ENCODE measurements around the gene THSD4. TPM values are rescaled to one million over a fixed set of nuclear protein-coding genes. Genes with fewer than 3 reads are reported as not detected.

THSD4 gene
- total RNA-seq, 1 experiment from 2014 or later = 29.0 TPM

DNA sequence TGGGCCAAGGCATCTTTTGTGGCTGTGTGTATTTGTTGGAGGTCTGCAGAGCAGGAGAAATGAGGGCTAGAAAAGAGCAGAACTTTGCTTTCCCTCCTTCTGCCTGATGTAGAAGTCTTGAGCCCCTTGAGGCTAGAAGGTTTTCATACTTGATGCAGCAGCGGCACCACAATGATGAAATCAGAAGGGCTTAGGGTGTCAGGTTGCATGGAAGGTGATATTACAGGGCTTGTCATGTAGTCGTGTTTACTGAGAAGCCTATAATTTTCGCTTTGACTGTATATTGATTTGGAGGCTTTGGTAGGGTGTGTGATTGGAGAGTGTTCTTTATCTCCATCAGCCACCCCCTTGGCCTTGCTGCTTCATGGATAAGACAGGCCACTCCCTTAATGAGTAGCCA is 339.8 kb downstream of the THSD4 start:
- Histone ChIP-seq H3F3A (ENCODE audit: low read length, unreplicated experiment) (no peaks in the 10 kb centered on the region), H4K20me1 (ENCODE audit: low read length) (no peaks in the 10 kb centered on the region), H2AFZ (ENCODE audit: low read length) (no peak overlapping the region), H3K9me3 (ENCODE audit: low read length) (no peaks in the 10 kb centered on the region), H3K4me1 (ENCODE audit: insufficient read depth, low read length) (peaks cover 16% of the 10 kb centered on the region), H3K36me3 (ENCODE audit: low read depth, low read length) (no peaks in the 10 kb centered on the region), H3K27ac (ENCODE audit: low read length) (no peak overlapping the region), H3K27me3 (ENCODE audit: low read length) (no peaks in the 10 kb centered on the region), H3K9ac (ENCODE audit: low read length) (no peak overlapping the region), H3K4me2 (ENCODE audit: low read length) (no peak overlapping the region), H3K79me2 (ENCODE audit: low read length) (no peaks in the 10 kb centered on the region), H3K9me2 (replicated peaks; ENCODE audit: low read length) (no peaks in the 10 kb centered on the region), H3K4me3 (ENCODE audit: low read length) (no peak overlapping the region)
- DNase-seq (peak; percentile 26), ATAC-seq (no peak; the same call in 1 of the 2 replicates)
- CTCF ChIA-PET = no interaction called here
- BruUV-seq (replicated peaks) = no TSS peak
- no peak for TF ChIP-seq EZH2 (IDR thresholded peaks at IDR 0.05; ENCODE audit: low read length, unreplicated experiment)
- no peak for TF ChIP-seq EZH2phosphoT487 (IDR thresholded peaks at IDR 0.05; ENCODE audit: borderline replicate concordance, low read length)
- TF ChIP-seq, protein P1, sequence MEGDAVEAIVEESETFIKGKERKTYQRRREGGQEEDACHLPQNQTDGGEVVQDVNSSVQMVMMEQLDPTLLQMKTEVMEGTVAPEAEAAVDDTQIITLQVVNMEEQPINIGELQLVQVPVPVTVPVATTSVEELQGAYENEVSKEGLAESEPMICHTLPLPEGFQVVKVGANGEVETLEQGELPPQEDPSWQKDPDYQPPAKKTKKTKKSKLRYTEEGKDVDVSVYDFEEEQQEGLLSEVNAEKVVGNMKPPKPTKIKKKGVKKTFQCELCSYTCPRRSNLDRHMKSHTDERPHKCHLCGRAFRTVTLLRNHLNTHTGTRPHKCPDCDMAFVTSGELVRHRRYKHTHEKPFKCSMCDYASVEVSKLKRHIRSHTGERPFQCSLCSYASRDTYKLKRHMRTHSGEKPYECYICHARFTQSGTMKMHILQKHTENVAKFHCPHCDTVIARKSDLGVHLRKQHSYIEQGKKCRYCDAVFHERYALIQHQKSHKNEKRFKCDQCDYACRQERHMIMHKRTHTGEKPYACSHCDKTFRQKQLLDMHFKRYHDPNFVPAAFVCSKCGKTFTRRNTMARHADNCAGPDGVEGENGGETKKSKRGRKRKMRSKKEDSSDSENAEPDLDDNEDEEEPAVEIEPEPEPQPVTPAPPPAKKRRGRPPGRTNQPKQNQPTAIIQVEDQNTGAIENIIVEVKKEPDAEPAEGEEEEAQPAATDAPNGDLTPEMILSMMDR (conservative IDR thresholded peaks at IDR 0.05; ENCODE audit: low read depth, low read length) = no peak
- POLR2A ChIA-PET (ENCODE audit: unreplicated experiment) = no interaction called here
- intact Hi-C loops (cut with micrococcal nuclease) = no loop called here

DNA sequence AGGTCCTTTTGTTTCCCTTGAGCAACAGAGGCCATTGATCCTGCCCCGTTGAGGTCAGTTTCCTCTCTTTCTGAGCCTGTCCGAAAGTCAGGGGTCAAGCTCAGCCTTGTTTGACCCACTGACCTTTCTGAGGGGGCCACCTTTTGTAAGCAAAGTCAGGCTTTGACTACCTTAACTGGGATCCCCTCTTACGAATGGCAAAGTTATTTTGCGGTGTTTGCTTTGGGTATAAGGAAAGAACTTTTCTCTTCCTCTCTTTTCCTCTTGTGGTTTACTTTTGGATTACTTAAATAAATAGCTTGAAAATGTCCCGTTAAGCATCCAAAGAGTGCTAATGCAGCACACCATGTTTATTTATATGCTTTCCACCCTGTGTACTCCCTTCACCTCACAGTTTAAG is 340.6 kb downstream of the THSD4 start:
- POLR2A ChIA-PET (ENCODE audit: unreplicated experiment) = no interaction called here
- no peak overlapping the region for H3K27ac ChIP-seq (ENCODE audit: low read length)
- no TSS peak for BruUV-seq (replicated peaks)

DNA sequence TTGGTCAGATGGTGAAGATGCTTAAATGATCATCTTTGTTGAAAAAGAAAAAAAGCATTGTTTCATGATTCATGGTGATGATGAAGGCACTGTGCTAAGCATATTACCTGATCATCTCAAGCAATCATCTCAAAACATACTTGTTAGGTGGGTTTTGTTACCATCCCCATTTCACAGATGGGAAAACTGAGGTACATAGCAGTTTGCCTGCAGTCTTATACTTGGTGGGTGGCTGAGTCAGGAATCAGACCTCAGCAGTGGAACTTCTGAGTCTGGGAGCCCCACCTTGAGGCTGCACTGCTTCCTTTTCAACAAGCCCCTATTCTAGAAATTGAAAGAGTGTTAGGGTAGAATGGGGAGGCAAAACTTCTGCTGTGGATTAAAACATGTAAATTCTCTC is 341.1 kb downstream of the THSD4 start:
- Histone ChIP-seq H3K9ac (ENCODE audit: low read length) (no peak overlapping the region), H3K9me3 (ENCODE audit: low read length) (no peaks in the 10 kb centered on the region), H3K9me2 (replicated peaks; ENCODE audit: low read length) (no peaks in the 10 kb centered on the region), H4K20me1 (ENCODE audit: low read length) (no peaks in the 10 kb centered on the region), H2AFZ (ENCODE audit: low read length) (no peak overlapping the region), H3K27me3 (ENCODE audit: low read length) (no peaks in the 10 kb centered on the region), H3K4me1 (ENCODE audit: insufficient read depth, low read length) (peaks cover 16% of the 10 kb centered on the region), H3F3A (ENCODE audit: low read length, unreplicated experiment) (no peaks in the 10 kb centered on the region), H3K36me3 (ENCODE audit: low read depth, low read length) (no peaks in the 10 kb centered on the region), H3K4me2 (ENCODE audit: low read length) (no peak overlapping the region), H3K79me2 (ENCODE audit: low read length) (no peaks in the 10 kb centered on the region), H3K4me3 (ENCODE audit: low read length) (no peak overlapping the region), H3K27ac (ENCODE audit: low read length) (no peak overlapping the region)
- ChIA-PET CTCF (no interaction called here), POLR2A (ENCODE audit: unreplicated experiment) (no interaction called here)
- no TSS peak for BruUV-seq (replicated peaks)
- intact Hi-C loops (cut with micrococcal nuclease) = no loop called here
- DNase-seq (no peak), ATAC-seq (no peak)
- TF ChIP-seq EZH2phosphoT487 (IDR thresholded peaks at IDR 0.05; ENCODE audit: borderline replicate concordance, low read length) (no peak), EZH2 (IDR thresholded peaks at IDR 0.05; ENCODE audit: low read length, unreplicated experiment) (no peak)
- TF ChIP-seq, protein P1 (conservative IDR thresholded peaks at IDR 0.05; ENCODE audit: low read depth, low read length) = no peak

More for the DNA sequence above, 340.6 kb downstream of the THSD4 start:
- H3K36me3 ChIP-seq (ENCODE audit: low read depth, low read length) = no peaks in the 10 kb centered on the region
- no peak overlapping the region for H3K4me2 ChIP-seq (ENCODE audit: low read length)
- ATAC-seq (peak; percentile 65), DNase-seq (no peak)
- no peaks in the 10 kb centered on the region for H3F3A ChIP-seq (ENCODE audit: low read length, unreplicated experiment)
- no peaks in the 10 kb centered on the region for H3K27me3 ChIP-seq (ENCODE audit: low read length)
- H3K4me1 ChIP-seq (ENCODE audit: insufficient read depth, low read length) = peaks cover 16% of the 10 kb centered on the region
- H3K79me2 ChIP-seq (ENCODE audit: low read length) = no peaks in the 10 kb centered on the region
- H3K9ac ChIP-seq (ENCODE audit: low read length) = no peak overlapping the region
- no peaks in the 10 kb centered on the region for H3K9me3 ChIP-seq (ENCODE audit: low read length)
- CTCF ChIA-PET = no interaction called here
- no peak overlapping the region for H3K4me3 ChIP-seq (ENCODE audit: low read length)
- H4K20me1 ChIP-seq (ENCODE audit: low read length) = no peaks in the 10 kb centered on the region
- TF ChIP-seq EZH2phosphoT487 (IDR thresholded peaks at IDR 0.05; ENCODE audit: borderline replicate concordance, low read length) (no peak), EZH2 (IDR thresholded peaks at IDR 0.05; ENCODE audit: low read length, unreplicated experiment) (no peak)
- TF ChIP-seq, protein P1 (conservative IDR thresholded peaks at IDR 0.05; ENCODE audit: low read depth, low read length) = no peak
- intact Hi-C loops (cut with micrococcal nuclease) = no loop called here
- H3K9me2 ChIP-seq (replicated peaks; ENCODE audit: low read length) = no peaks in the 10 kb centered on the region
- H2AFZ ChIP-seq (ENCODE audit: low read length) = no peak overlapping the region
